C4-2B (cell line): ENCODE data around the gene KCNMB2.

Source experiments
- ZFX ChIP-seq: fragments of 450-650 bp; IDR thresholded peaks from 2 replicates; pipeline ENCODE4 v1.6.1; 2017
- TF ChIP-seq, protein P1 (sequence below): fragments of 450-650 bp; conservative IDR thresholded peaks from 2 replicates; pipeline ENCODE4 v1.5.1; 2017; ENCODE audit warnings: mild to moderate bottlenecking

DNA sequence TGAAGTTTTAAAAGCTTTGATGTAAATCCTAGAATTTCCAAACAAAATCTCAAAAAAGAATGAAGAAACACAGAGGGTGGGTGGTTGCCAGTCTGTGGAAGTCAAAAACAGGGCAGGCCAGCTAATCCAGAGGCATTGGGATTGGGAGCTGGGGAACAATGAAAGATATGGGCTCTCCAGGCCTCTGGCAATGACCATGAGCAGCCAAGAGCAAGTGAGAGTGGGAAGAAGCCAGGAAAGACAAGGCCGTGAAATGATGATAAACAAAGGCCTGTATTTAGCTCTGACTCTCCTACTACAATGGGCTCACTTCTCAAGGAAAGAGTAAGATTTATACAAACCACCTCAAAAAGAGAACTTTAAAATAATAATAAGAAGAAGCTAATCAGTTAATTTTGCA, 286.9 kb downstream of the KCNMB2 start:
- TF ChIP-seq, protein P1, sequence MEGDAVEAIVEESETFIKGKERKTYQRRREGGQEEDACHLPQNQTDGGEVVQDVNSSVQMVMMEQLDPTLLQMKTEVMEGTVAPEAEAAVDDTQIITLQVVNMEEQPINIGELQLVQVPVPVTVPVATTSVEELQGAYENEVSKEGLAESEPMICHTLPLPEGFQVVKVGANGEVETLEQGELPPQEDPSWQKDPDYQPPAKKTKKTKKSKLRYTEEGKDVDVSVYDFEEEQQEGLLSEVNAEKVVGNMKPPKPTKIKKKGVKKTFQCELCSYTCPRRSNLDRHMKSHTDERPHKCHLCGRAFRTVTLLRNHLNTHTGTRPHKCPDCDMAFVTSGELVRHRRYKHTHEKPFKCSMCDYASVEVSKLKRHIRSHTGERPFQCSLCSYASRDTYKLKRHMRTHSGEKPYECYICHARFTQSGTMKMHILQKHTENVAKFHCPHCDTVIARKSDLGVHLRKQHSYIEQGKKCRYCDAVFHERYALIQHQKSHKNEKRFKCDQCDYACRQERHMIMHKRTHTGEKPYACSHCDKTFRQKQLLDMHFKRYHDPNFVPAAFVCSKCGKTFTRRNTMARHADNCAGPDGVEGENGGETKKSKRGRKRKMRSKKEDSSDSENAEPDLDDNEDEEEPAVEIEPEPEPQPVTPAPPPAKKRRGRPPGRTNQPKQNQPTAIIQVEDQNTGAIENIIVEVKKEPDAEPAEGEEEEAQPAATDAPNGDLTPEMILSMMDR, result no peak
- no peak for TF ChIP-seq ZFX
